22Rv1 (cell line): ENCODE measurements around the gene SLIT1.
"Not testable (repeated sequence)": the region's sequence is repeated elsewhere in the genome, so short reads cannot be mapped to it uniquely, and the experiment has no call there.

Source experiments
- ZFX ChIP-seq: fragments of 450-650 bp; IDR thresholded peaks from 2 replicates; pipeline ENCODE4 v1.6.1; 2017; ENCODE audit warnings: antibody characterized with exemption, borderline replicate concordance
- TF ChIP-seq, protein P1 (sequence below): fragments of 450-650 bp; IDR thresholded peaks from 2 replicates; pipeline ENCODE4 v1.5.1; 2017; ENCODE audit warnings: mild to moderate bottlenecking

DNA sequence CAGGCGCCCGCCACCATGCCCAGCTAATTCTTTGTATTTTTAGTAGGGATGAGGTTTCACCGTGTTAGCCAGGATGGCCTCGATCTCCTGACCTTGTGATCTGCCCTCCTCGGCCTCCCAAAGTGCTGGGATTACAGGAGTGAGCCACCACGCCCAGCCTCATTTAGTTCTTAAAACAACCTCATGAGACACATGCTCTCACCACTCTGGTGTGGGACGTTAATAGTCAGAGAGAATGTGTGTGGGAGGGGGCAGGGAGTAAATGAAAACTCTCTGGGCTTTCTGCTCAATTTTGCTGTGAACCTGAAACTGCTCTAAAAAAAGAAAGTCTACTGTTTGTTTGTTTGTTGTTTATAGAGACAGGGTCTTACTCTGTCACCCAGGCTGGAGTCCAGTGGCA, 103.2 kb downstream of the SLIT1 start:
- TF ChIP-seq, protein P1, sequence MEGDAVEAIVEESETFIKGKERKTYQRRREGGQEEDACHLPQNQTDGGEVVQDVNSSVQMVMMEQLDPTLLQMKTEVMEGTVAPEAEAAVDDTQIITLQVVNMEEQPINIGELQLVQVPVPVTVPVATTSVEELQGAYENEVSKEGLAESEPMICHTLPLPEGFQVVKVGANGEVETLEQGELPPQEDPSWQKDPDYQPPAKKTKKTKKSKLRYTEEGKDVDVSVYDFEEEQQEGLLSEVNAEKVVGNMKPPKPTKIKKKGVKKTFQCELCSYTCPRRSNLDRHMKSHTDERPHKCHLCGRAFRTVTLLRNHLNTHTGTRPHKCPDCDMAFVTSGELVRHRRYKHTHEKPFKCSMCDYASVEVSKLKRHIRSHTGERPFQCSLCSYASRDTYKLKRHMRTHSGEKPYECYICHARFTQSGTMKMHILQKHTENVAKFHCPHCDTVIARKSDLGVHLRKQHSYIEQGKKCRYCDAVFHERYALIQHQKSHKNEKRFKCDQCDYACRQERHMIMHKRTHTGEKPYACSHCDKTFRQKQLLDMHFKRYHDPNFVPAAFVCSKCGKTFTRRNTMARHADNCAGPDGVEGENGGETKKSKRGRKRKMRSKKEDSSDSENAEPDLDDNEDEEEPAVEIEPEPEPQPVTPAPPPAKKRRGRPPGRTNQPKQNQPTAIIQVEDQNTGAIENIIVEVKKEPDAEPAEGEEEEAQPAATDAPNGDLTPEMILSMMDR: not testable (repeated sequence)
- TF ChIP-seq ZFX: not testable (repeated sequence)
